ENCODE results near the gene DCTD. TPM values are rescaled to one million over a fixed set of nuclear protein-coding genes. Genes with fewer than 3 reads are reported as not detected.

DCTD gene
- total and polyA plus RNA-seq, 2 of the 13 experiments (the other 11 are each of a cell fraction or from before 2014, with no cell fraction given) = 85.1 to 95.3 TPM

DNA sequence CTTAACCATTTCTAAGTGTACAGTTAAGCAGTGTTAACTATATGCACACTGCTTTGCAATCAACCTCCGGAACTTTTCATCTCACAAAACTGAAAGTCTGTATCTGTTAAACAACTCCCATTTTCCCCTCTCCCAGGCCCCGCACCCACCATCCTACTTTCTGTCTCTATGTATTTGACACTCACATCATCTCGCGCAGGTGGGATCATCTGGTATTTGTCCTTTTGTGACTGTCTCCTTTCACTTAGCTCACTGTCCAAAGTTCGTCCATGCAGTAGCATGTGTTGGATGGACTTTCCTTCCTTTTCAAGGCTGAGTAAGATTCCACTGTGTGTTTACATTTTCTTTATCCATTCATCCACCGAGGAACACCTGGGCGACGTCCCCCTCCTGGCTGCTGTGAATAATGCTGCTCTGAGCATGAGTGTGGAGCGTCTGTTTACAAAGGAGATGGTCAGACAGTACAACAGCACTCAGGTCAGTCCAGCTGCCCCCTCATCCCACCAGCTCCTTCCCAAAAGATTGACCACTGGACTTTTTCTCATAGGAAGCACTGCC, 39.8 kb downstream of the DCTD start (continued):
- TF ChIP-seq, protein P1, sequence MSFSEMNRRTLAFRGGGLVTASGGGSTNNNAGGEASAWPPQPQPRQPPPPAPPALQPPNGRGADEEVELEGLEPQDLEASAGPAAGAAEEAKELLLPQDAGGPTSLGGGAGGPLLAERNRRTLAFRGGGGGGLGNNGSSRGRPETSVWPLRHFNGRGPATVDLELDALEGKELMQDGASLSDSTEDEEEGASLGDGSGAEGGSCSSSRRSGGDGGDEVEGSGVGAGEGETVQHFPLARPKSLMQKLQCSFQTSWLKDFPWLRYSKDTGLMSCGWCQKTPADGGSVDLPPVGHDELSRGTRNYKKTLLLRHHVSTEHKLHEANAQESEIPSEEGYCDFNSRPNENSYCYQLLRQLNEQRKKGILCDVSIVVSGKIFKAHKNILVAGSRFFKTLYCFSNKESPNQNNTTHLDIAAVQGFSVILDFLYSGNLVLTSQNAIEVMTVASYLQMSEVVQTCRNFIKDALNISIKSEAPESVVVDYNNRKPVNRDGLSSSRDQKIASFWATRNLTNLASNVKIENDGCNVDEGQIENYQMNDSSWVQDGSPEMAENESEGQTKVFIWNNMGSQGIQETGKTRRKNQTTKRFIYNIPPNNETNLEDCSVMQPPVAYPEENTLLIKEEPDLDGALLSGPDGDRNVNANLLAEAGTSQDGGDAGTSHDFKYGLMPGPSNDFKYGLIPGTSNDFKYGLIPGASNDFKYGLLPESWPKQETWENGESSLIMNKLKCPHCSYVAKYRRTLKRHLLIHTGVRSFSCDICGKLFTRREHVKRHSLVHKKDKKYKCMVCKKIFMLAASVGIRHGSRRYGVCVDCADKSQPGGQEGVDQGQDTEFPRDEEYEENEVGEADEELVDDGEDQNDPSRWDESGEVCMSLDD (CRISPR knock-in tag; IDR thresholded peaks at IDR 0.05; ENCODE audit: borderline replicate concordance) = no peak
- TF ChIP-seq ZNF891 (CRISPR knock-in tag; IDR thresholded peaks at IDR 0.05) = peak; percentile 31; the same call in 1 of the 2 replicates
- peak; percentile 81; the same call in 1 of the 2 replicates for TF ChIP-seq ZNF788 (CRISPR knock-in tag; IDR thresholded peaks at IDR 0.05; ENCODE audit: borderline replicate concordance)
- TF ChIP-seq, protein P2, sequence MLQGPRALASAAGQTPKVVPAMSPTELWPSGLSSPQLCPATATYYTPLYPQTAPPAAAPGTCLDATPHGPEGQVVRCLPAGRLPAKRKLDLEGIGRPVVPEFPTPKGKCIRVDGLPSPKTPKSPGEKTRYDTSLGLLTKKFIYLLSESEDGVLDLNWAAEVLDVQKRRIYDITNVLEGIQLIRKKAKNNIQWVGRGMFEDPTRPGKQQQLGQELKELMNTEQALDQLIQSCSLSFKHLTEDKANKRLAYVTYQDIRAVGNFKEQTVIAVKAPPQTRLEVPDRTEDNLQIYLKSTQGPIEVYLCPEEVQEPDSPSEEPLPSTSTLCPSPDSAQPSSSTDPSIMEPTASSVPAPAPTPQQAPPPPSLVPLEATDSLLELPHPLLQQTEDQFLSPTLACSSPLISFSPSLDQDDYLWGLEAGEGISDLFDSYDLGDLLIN (CRISPR knock-in tag; IDR thresholded peaks at IDR 0.05; ENCODE audit: borderline replicate concordance) = no peak
- no peak for TF ChIP-seq ZKSCAN5 (CRISPR knock-in tag; IDR thresholded peaks at IDR 0.05)
- 0 out of 2 replicates have a peak, but pooled peaks have one; percentile 34 for TF ChIP-seq YEATS2 (CRISPR knock-in tag; IDR thresholded peaks at IDR 0.05; ENCODE audit: borderline replicate concordance)
- TF ChIP-seq ZSCAN31 (CRISPR knock-in tag; IDR thresholded peaks at IDR 0.05; ENCODE audit: low read depth) = peak; percentile 59; the same call in 1 of the 2 replicates
- TF ChIP-seq NCOA1 (CRISPR knock-in tag; IDR thresholded peaks at IDR 0.05) = no peak
- TF ChIP-seq HDAC6 (IDR thresholded peaks at IDR 0.05; ENCODE audit: low read depth, low read length) = no peak
- peak; percentile 54 for TF ChIP-seq U2AF1 (optimal IDR thresholded peaks at IDR 0.05; ENCODE audit: low read depth, low read length)
- no peak for TF ChIP-seq ZIK1 (CRISPR knock-in tag; IDR thresholded peaks at IDR 0.05; ENCODE audit: borderline replicate concordance, low read depth)
- TF ChIP-seq ZFP37 (CRISPR knock-in tag; IDR thresholded peaks at IDR 0.05; ENCODE audit: borderline replicate concordance) = peak; percentile 77; the same call in 1 of the 2 replicates
- TF ChIP-seq XRCC5 (optimal IDR thresholded peaks at IDR 0.05; ENCODE audit: low read length) = peak; percentile 86
- 0 out of 2 replicates have a peak, but pooled peaks have one; percentile 35 for TF ChIP-seq ZFP36L1 (CRISPR knock-in tag; IDR thresholded peaks at IDR 0.05)
- 0 out of 2 replicates have a peak, but pooled peaks have one; percentile 32 for TF ChIP-seq PPARG (CRISPR knock-in tag; conservative IDR thresholded peaks at IDR 0.05)
- TF ChIP-seq SALL2 (CRISPR knock-in tag; IDR thresholded peaks at IDR 0.05) = peak; percentile 32; the same call in 1 of the 2 replicates
- no peak for TF ChIP-seq ZNF430 (CRISPR knock-in tag; IDR thresholded peaks at IDR 0.05)
- TF ChIP-seq ZNF614 (CRISPR knock-in tag; IDR thresholded peaks at IDR 0.05; ENCODE audit: borderline replicate concordance) = peak; percentile 84
- TF ChIP-seq, protein P3, sequence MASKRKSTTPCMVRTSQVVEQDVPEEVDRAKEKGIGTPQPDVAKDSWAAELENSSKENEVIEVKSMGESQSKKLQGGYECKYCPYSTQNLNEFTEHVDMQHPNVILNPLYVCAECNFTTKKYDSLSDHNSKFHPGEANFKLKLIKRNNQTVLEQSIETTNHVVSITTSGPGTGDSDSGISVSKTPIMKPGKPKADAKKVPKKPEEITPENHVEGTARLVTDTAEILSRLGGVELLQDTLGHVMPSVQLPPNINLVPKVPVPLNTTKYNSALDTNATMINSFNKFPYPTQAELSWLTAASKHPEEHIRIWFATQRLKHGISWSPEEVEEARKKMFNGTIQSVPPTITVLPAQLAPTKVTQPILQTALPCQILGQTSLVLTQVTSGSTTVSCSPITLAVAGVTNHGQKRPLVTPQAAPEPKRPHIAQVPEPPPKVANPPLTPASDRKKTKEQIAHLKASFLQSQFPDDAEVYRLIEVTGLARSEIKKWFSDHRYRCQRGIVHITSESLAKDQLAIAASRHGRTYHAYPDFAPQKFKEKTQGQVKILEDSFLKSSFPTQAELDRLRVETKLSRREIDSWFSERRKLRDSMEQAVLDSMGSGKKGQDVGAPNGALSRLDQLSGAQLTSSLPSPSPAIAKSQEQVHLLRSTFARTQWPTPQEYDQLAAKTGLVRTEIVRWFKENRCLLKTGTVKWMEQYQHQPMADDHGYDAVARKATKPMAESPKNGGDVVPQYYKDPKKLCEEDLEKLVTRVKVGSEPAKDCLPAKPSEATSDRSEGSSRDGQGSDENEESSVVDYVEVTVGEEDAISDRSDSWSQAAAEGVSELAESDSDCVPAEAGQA (IDR thresholded peaks at IDR 0.05; ENCODE audit: low read depth) = peak; percentile 40; the same call in 1 of the 2 replicates
- TF ChIP-seq, protein P3 (CRISPR knock-in tag; IDR thresholded peaks at IDR 0.05; ENCODE audit: borderline replicate concordance) = no peak

Data from HepG2 (cell line).